DMS53 (cell line): ENCODE measurements around the gene TRPC6.

ENCODE experiments used
- DNase-seq: peaks from one replicate; lab custom pipeline; 2025; lab: John Stamatoyannopoulos, UW

The TRPC6 gene

DNA sequence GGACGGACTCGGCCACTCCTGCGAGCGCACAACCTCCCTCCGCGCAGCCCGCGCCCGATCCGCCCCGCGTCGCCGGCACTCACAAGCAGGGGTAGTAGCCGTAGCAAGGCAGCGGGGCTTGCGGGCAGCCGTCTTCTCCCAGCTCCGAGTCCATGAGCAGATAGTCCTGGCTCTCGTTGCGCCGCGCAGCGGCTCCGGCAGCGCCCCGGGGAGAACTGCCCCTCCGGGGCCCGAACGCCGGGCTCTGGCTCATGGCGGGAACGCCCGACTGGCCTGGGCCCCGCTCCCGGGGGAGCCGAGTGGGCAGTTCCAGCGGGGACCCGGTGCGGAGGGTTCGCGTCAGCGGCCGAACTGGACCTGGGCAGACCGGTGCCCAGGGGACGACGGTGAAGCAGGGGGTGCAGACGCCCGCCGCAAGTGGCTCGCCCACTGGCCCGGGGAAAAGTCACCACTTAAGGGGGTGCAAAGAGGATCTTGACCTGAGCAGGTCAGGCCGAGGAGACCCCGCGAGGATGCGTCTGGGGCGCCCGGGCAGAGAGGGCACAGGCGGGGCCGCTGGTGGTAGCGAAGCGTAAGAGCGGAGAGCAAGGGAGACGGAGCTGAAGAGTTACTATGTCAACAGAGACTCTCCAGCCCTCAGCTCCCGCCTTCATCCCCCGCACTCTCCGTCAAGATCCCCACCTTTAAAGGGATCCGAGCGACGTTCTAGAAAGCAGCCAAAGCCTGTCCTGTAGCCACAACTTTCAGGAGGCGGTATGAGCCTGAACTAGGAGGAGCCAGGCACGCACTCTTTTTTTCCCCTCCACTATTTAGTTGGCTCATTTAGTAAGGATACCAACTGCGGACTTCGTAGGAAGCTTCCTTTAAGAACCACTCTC, at the start of gene TRPC6:
Gene TRPC6 (minus strand): TSS at position 757 of the 878 bp plus-strand sequence. CDS start 504 bp downstream, at position 253.
- peak; percentile 68 for DNase-seq

DNA sequence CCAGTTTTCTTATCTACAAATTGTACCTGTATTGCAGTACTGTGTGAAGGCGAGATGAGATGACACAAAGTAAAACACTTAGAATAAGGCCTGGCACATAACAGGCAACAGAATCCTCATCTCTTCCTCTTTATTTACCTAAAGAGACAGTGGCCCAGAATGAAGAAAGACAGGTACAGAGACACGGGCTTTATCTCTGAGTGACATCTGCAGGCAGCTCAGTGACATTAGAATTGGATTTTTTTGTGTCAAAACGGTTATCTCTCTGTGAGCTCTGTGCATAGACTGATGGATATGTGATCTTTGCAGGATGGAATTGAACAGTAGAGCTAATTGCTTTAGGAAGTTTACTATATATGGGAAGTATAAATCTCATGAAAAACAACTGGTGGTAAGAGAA, 36.2 kb upstream of the TRPC6 start:
- peak; percentile 53 for DNase-seq

DNA sequence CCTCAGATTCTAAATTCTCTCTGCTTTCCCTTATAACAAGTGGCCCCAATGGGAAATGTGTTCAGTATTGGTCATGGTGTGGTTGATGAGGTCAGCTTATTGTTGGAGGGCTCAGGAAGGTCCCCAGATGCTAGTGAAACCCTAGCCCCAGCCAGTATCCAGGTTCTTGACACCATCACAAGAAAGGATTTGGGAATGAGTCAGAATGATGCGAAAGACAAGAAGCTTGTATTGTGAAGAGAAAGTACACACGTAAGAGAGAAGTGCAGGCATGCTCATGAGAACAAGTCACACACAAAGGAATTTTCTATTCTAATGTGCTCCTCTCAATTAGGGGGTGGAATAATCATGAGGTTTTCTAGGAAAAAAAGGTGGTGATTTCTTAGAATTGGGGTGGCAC, 34.9 kb upstream of the TRPC6 start:
- no peak for DNase-seq

DNA sequence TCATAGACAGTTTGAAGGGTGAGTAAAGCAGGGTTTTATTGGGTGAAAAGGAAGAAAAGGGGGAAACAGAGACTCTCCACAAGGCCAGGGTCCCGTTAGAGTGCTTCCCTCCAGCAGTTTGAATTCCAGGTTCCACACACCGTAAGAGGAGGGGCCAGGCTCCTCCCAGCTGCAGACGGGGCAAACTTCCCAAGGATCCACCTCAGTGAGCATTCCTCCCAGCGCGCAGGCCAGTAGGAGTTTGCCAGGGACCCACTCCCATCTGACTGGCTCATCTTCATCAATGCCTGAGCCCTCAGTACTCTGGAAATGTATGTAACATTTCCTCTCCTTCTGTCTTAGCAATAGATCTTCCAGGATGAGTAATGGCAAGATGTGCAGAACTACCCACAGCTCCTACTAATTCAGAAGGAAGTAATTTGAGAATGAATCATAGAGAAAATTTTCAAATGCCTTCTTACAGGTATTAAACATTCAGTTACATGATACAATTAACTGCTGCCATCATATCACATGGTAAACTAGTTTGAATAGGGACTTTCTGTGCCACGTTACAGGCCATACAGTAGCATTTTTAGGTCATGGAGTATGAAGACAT, 34.0 kb upstream of the TRPC6 start:
- DNase-seq: no peak

DNA sequence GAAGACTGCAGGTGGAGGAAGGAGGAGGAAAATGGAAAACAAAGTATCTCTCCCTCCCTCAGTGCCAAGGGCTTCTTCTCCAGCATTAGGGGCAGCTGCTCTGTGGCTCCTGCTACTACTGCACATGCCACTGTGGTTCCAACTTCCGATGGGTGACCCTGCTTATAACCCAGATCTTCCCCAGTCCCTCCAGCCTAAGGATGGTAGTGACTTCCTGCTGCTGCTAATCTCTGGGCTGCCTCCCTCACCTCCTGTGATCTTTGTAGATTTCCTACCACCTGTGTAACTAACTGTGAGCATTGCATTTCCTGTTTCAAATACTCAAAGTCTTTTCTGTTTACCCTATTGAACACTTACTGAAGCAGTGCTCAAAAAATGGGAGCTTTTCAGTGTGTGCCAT, 28.7 kb upstream of the TRPC6 start:
- peak; percentile 71 for DNase-seq

DNA sequence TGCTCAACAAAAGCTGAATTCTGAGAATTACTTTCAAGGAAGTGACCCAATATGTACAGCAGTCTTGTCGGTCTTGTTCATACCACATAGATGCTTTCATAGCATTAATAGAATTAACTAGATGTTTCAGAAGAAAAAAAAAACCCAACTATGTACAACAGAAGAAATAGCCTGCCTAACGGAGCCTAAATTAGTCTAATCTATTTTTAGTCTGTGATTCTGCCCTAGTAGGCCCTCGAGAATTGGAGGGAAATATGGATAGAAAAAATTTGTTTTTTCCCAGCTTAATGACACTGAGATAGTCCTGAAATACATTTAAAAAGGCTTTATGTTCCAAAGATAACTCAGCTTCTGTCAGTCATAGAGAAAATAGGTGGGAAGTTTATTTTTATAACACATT, 17.1 kb upstream of the TRPC6 start:
- no peak for DNase-seq

DNA sequence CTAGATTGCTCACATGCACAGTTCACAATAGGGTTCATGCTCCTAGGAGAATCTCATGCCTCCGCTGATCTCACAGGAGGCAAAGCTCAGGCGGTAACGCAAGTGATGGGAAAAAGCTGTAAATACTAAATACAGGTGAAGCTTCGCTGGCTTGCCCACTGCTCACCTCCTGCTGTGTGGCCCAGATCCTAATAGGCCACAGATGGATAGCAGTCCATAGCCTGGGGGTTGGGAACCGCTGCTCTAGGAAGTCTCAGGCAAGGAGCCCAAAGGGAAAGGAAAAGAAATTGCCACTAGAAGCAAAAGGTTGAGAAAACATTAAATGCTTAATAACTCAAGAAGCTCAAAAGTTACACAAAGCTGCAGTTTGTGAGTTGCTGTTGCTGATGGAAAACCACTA, 3.2 kb upstream of the TRPC6 start:
- no peak for DNase-seq

DNA sequence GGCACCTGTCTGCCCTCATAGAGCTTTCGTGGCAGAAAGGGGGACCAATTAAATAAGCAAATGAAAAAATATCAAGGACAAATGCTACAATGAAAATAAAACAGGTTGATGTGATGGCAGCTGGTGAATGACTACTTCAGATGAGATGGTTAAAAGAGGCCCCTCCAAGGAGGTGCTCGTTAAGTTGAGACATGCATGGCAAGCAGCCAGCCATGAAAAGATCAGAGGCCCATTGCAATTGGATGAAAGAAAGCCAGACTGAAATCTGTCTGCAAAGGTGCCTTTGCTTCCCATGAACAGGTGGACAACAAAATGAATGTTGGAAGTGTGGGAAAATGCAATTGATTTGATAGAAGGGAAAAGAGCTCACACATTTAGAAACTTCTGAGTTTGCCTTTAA, 848 bp upstream of the TRPC6 start:
- peak; percentile 19 for DNase-seq

DNA sequence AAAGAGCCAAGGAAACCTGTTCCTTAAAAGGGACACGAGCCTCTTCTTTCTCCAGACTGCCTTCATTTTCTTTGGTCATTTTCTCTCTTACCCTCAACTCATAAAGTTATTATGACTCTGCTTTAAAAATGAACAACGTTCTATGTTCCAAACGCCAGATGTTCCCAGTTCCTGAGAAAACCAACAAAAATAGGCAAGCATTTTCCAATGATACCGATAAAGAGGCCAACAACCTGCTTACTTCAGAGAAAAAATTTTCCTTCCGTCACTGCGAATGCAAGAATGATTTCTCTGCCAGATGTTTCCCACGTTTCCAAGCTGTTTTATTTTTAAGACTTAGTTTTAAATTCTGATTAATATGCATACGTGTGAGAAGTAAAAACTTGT, 315 bp upstream of the TRPC6 start:
- DNase-seq: no peak

DNA sequence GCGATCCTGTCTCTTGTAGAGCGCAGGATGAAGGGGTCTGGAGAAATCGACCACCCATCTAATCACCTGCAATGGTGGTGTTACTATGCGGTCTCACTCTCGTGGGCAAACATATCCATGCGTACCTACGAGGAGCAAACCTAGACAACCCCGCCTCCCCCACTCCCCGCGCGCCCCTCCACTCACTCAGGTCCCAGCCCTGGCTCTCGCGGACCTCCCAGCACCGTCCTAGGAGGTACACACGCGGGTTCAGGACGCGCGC, 887 bp downstream of the TRPC6 start:
- DNase-seq: no peak

DNA sequence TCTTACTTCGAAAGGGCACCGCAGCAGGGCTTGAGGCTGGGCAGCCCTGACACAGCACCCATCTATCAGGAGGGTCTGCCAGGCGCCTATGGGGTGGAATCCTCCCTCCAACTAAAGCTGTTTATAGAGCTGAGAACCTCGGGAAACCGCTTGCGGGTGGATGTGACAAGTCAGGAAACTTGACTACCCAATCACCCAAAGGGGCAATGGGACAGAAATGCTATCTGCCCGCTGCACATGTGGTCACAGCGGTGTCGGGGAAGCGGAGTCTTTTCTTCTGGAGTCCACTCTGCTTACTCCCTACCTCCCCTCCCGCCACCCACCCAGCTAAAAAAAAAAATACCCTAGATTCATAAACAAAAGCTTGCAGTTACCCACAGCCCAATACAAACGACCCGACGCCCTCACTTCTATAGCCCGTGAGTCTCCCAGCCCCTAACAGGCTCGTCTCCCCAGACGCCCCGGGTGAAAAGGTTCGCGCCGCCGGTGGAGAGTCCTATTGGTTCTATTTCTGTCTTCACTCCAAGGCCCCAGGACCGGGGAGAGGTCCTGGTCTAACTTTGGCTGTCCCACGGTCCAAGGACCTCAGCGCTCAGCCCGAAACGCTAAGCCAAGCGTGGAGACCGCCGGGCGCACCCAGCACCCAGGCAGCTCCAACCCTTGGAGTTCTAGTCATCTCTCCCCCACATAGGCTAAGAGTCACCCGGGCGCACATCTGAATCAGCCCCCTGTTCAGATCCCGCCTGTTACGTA, 1.4 kb downstream of the TRPC6 start:
- peak; percentile 46 for DNase-seq

DNA sequence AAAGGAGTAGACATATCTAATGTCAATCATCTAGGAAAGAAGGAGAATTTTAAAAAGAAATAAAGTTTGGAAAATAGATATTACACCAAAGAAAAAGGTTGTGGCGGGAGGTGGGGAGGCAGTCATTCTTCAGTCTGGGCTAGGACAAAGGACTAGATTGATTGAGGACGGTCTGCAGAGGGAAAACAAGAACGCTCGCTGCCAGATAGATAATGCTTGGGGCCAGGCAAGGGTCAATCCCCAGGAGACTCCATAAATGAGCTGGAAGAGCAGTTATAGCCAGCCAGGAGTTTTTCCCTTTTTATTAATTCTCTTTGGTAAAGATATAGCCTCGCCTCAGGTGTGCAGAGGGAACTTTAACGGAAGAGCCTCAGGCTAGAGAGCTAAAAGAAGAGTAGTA, 6.3 kb downstream of the TRPC6 start:
- no peak for DNase-seq

DNA sequence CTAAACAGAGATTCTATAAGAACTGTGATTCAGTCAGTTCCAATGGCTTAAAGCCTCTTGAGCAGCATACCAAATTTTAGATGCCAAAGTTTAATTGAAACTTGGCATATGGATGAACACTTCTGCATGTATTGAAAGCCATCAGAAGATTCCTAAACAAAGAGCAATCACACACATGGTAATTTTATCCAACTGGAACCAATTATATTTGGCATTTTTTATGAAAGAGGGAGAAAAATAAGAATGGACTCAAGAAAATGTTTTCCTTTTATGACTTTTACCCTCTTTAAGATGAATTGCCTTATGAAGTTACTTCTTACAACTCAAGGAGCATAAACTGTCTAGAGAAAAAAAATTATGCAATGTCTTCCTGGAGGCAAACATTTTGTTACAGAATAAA, 7.4 kb downstream of the TRPC6 start:
- DNase-seq: no peak

DNA sequence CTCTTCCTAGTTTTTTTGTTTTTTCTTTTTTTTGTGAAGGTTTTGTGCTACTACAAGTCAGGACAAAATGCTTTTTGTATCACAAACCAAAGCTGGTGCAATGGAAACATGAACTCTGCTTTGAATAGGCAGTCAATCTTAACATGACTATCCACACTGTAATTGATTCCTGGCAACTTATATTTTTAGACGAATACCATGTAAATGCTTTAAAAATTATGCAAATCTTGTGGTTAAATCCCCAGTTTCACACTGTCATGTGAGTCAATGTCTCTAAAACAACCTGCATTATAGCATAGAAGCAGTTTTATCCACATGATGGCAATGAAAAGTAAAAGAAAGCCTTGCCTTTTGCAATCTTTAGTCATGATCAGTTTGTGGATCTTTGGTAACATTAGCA, 8.9 kb downstream of the TRPC6 start:
- no peak for DNase-seq

DNA sequence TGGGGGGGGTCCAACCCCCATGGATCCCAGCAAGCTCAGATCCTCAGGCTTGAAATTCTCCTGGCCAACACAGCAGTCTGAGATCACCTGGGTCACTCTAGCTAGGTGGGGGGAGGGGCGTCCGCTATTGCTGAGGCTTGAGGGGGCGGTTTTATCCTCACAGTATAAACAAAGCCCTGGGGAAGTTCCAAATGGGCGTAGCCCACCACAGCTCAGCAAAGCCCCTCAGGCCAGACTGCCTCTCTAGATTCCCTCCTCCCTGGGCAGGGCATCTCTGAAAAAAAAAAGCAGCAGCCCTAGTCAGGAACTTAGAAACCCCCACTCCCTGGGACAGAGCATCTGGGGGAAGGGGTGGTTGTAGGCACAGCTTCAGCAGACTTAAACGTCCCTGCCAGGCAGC, 16.7 kb downstream of the TRPC6 start:
- no peak for DNase-seq

DNA sequence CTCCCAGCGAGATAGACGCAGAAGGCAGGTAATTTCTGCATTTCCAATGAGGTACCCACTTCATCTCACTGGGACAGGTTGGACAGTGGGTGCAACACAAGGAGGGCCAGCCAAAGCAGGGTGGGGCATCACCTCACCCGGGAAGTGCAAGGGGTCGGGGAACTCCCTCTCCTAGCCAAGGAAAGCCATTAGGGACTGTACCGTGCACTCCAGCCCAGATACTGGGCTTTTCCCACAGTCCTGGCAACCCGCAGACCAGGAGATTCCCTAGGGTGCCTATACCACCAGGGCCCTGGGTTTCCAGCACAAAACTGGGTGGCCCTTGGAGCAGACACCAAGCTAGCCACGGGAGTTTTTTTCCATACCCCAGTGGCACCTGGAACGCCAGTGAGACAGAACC, 17.2 kb downstream of the TRPC6 start:
- DNase-seq: no peak

DNA sequence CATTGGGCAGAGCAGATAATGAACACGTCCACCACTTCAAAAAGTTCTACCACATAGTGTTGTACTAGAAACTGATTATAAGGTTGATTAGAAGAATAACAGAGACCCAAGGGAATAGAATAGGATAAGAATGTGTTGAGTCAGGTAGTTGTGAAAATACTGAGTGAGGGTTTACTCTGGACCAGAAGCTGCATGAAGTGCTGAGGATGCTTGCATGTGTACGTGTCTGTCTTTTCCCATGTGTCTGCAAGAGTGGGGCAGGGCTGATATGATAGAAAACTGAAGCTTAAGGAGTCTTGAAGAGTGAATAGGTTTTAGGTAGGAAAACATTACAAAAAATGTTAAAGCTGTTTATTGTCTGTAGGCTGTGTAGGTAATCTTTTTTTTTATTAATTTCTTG, 20.6 kb downstream of the TRPC6 start:
- DNase-seq: no peak

DNA sequence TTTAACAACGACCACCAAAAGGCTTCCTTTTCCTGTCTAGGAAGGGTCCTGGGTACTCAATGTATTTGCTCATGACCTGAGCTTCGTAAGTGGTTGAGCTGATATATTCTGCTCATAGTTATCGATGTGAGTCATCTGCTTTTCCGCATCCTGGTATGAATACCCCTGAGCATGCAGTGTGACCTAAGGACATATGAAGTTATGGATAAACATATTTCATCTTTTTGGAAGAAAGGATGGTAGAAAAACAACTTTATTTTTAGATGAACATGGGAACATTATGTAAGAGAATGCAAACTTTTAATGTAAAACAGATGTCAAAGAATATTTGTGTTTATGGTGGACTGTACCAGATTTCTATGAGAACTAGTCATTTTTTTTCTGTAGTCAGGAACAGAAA, 28.4 kb downstream of the TRPC6 start:
- no peak for DNase-seq

DNA sequence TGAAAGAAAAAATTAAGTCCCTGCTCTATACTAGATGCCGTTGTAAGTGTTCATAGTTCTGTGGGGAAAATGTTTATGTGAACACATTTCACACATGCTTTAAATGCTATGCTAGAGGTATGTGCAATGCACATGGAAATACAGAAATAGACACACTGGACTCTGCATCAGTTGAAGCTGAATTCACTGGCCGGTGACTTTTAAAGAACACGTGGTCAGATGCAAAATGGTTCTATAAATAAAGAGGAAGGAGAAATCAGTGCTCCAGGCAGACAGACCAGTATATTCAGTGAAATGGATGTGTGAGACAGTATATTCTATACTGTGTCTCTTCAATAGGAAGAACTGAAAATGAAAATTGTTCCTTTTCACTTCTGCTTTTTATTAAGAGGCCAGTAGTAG, 29.9 kb downstream of the TRPC6 start:
- no peak for DNase-seq

DNA sequence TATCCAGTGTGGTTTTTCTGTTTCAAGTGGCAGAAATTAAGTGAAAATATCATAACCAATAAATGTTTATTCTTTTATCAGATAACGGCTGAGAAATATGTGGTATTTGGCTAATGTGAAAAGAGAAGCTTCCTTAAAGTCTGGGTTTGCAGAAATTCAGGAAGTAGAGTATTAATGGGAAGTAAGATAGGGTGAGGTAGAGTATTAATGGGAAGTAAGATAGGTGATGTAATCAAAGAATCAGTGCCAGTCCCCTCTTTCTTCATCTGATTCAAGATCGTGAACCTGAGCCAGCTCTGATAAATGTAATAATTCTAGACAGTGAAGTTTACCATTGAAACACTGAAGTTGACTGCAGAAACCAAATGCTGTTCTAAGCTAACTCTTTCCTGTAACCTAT, 30.9 kb downstream of the TRPC6 start:
- DNase-seq: no peak

DNA sequence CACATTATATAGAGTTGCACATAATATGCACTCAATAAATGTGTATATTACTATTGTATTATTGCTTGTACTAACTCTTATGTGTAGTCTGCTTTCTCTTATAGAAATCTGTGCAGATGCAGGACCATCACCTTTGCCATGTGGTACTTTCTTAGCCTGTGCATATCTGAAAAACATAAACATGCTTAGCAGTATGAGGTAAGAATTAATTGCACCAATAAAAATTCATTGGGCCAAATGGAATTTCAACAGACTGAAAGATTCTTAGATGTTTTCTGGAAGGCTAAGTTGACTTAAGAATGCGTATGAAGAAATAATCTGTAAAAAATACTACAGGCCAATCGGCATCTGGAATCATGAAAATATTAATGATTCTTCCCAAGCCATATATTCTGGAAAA, 55.3 kb downstream of the TRPC6 start:
- no peak for DNase-seq

DNA sequence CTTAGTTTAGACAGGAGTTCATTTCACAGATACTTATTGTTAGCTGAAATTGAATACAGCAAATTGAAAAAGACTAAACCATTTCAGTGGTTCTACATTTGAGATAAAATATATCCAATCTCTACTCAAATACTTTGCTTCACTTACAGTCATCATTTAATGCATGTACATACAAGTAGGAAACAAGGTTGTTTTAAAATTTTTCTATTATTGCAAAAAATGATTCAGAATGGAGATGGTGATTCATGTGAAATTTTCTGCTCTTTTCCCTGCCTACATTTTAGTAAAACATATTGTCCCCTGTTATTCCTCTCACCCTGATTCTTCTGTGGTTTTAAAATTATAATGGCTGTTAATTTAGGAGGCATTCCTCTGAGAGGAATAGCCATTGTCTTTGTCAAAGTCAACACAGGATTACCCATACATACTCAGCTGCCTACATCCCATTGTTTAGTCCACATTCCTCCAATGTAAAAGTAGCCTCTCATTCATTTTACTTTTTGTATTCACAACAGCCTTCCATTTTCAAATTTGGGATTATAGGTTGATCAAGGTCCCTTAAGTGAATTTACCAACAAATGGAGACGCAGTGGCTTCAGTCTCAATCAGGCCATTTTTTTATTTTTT, 60.1 kb downstream of the TRPC6 start:
- no peak for DNase-seq

DNA sequence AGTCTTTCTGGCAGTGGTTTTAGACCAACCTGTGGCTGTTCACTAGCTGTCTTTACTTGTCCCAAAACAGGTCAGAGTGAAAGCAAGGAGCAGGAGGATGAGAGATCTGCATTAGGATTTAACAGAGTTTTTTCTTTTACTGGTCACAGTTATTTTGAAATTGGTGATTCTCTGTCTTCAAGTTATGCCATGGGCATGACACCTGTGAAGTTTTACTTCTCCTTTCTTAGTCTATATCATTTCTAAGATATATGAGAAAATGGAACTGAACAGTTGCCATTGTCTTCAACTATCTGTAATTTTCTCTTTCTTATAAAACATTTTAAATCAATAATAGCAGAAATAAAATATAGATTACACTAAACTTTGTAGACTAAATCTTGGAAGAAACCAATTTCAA, 60.6 kb downstream of the TRPC6 start:
- DNase-seq: no peak
